ENCODE data around the gene HNRNPA1L2.
A peak's percentile ranks its signal among the peaks of the same experiment; 100 is the strongest.
"Not testable (repeated sequence)": the region's sequence is repeated elsewhere in the genome, so short reads cannot be mapped to it uniquely, and the experiment has no call there.

The HNRNPA1L2 gene

DNA sequence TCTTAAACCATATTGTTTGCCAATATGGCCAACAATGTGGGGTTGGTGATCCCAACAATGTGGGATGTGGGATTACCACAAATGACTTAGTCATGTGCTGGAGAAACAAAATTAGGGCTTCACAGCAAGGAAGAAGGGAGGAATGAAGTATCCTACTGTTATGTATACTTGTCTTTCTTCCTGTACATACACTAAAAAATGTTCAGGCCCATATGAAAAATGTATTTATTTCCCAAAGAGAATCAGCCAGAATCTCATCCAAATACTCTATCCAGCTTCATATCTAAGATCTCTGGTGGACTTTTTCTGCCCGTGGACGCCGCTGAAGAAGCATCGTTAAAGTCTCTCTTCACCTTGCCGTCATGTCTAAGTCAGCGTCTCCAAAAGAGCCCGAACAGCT is at the start of gene HNRNPA1L2:
Gene HNRNPA1L2 (plus strand): TSS at position 301 of the 400 bp plus-strand sequence. CDS start 62 bp downstream, at position 363.
- H3K4me1 Mint-ChIP-seq = peaks cover 8% of the 10 kb centered on the region
- H3K27ac Mint-ChIP-seq = no peak within 1 kb of the TSS
- H3K9me3 Mint-ChIP-seq = no peaks in the 10 kb centered on the region

DNA sequence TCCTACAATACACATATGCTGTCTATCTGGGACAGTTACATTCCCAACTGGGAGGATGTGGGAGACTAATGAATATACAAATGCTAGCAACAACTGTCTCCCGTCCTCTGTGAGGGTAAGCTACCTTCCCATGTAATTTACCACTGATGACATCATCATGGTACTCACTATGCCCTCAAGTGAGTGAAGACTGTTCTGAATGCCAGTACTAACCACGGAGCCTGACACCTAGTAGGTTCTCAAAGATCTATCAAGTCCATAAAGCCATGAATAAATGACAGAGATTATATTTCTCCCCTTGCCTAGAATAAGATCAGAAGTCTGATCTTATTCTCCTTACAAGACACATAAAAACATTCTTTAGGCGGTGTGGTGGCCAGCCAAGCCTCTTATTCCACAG is 49.1 kb upstream of the HNRNPA1L2 start:
- ATAC-seq, H3K4me3 Mint-ChIP-seq, H3K9me3 Mint-ChIP-seq: not testable (repeated sequence)

More for the DNA sequence above, at the start of gene HNRNPA1L2:
- Mint-ChIP-seq H3K4me3 (no peak within 1 kb of the TSS), H3K36me3 (peaks cover 43% of the 10 kb centered on the region), H3K27me3 (no peaks in the 10 kb centered on the region)
- ATAC-seq = no peak

DNA sequence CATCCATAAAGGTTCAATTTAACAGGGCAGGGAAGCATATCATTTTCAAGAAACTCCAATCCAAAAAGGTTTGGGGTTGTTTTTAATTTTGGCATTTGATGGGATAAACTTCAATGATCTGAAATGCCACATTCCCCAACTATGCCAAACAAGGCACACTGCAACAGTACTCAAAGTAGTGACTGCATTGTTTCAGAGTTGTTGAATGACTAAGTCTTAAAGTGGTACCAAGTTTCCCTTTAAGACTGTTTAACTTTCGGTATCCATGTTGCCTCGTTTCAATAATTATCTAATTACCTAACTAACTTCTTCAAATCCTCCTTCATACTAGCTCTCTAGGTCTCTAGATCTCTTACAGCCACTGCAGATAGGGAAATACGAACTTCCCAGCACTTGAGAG is 48.4 kb upstream of the HNRNPA1L2 start:
- not testable (repeated sequence) for ATAC-seq, H3K9me3 Mint-ChIP-seq, H3K27ac Mint-ChIP-seq, H3K4me1 Mint-ChIP-seq, H3K4me3 Mint-ChIP-seq, H3K36me3 Mint-ChIP-seq
- peaks cover 37% of the 10 kb centered on the region for H3K27me3 Mint-ChIP-seq

More for the DNA sequence above, 49.1 kb upstream of the HNRNPA1L2 start:
- H3K27me3 Mint-ChIP-seq = peaks cover 35% of the 10 kb centered on the region
- H3K36me3 Mint-ChIP-seq, H3K27ac Mint-ChIP-seq, H3K4me1 Mint-ChIP-seq: not testable (repeated sequence)

DNA sequence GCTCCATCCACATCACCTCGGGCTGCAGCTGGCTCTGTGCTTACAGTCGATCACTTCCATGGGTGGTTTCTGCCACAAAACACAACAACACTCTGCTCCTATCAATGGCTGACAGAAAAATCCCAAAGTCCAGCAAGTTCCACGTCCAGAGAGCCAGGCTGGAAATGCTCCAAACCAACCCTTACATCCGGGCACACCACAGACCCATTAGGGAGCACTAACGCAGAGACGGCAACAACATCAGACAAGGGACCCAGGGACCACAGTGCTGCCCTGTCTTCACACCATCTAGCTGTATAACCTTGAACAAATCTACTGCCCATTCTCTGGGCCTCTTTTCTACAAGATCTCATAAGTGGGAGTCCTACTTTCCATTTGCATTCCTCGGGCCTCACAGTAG is 47.9 kb upstream of the HNRNPA1L2 start:
- H3K4me3 Mint-ChIP-seq, H3K4me1 Mint-ChIP-seq, H3K27ac Mint-ChIP-seq, ATAC-seq, H3K36me3 Mint-ChIP-seq, H3K9me3 Mint-ChIP-seq: not testable (repeated sequence)
- peaks cover 42% of the 10 kb centered on the region for H3K27me3 Mint-ChIP-seq

DNA sequence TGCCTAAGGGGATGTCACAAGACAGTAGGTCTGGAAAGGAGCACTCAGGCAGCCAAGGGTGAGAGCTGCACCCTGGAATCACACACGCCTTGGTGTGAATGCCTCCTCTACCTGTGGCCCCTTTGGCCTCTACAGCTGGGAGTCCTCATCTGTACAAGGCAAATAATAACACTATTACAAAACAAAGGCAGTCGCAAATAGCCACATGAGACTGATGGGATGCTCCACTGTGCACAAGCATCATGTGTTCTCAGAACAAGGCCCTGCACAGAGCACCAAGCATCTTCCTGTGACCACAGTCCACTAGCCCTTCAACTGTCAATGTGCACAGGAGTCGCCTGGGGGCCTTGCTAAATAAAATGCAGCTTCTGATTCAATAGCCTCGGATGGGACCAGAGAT is 44.6 kb upstream of the HNRNPA1L2 start:
- peaks cover 7% of the 10 kb centered on the region for H3K4me1 Mint-ChIP-seq
- ATAC-seq = no peak

DNA sequence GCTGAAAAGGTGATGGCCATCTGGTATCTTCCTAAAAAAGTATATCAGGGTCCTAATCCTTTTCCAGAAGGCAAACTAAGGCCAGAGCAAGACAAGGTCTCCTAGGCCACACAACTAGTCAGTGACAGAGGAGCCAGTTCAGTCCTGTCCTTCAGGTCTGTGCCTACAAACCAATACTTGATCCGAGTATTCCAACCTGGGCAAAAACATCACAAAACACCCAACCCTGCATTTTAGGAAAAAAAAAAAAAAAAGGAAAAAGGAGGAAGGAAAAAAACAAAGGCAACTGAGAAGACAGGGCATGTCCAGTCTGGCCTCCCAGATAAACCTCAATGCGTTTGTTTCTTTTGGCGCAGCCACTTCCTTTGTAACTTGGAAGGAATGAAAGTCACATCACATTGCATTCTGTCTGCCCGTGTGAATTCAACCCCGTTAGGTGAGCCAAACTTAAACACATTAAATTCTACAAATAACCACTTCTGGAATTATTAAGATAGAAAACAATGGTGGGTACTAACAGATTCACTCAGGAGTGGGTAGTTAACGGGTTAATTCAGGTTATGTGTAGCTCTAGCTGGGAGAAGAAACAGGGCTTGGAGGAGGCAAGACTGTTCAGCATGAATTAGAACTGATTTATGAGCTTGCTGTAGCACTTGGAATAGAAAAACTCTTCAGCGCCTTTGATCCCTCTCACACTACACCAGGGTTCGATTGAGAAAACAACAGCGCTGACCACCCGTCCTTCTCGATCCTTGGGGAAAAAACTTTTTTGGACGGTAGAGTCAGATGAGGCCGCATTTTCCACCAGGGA is 43.0 kb upstream of the HNRNPA1L2 start:
- Mint-ChIP-seq H3K27me3 (peaks cover 29% of the 10 kb centered on the region), H3K4me1 (peaks cover 7% of the 10 kb centered on the region), H3K9me3 (no peaks in the 10 kb centered on the region), H3K36me3 (no peaks in the 10 kb centered on the region), H3K4me3 (peak overlapping the region; percentile 63), H3K27ac (no peak overlapping the region)
- ATAC-seq = no peak

More for the DNA sequence above, 44.6 kb upstream of the HNRNPA1L2 start:
- H3K9me3 Mint-ChIP-seq = no peaks in the 10 kb centered on the region
- H3K27ac Mint-ChIP-seq = no peak overlapping the region
- H3K36me3 Mint-ChIP-seq = no peaks in the 10 kb centered on the region
- peaks cover 30% of the 10 kb centered on the region for H3K27me3 Mint-ChIP-seq
- no peak overlapping the region for H3K4me3 Mint-ChIP-seq

DNA sequence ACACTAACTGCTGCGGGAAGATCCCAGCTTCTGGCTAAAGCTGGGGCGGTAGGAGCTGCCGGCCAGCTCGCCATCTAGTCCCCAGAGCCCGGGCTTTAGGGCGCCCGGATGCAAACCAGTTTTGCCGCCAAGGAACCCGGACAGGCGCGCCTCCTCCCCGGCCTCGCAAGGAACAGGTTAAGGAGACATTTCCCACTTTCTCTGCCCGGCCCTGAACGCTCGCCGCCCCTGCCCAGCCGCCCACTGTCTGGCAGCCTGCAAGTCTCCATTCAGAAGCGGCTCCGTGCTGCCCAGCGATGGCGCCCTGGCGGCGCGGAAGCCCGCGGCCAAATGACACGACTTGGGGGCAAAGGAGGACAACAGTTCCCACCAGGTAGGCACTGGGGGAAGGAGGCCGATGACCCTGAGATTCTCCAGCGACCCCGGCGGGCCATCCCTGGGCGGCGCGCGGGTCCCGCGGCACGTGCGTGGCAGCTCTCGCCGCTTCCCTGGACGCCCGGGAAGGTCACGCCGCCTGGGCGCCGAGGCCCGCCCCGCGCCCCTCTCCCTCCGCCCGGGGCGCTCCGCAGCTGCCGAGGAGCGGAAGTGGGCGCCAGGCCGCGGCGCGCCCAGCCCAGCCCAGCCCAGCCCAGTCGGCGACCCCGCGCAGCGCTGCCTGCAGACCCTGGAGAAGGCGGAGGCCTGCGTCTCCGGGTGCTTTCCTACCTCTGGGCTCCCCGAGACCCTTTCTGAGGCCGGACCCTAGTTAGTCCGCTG is 42.2 kb upstream of the HNRNPA1L2 start:
- Mint-ChIP-seq H3K36me3 (no peaks in the 10 kb centered on the region), H3K4me1 (peaks cover 7% of the 10 kb centered on the region), H3K9me3 (no peaks in the 10 kb centered on the region), H3K27me3 (peaks cover 22% of the 10 kb centered on the region), H3K27ac (no peak overlapping the region), H3K4me3 (peak overlapping the region; percentile 63)
- peak; percentile 53 for ATAC-seq

DNA sequence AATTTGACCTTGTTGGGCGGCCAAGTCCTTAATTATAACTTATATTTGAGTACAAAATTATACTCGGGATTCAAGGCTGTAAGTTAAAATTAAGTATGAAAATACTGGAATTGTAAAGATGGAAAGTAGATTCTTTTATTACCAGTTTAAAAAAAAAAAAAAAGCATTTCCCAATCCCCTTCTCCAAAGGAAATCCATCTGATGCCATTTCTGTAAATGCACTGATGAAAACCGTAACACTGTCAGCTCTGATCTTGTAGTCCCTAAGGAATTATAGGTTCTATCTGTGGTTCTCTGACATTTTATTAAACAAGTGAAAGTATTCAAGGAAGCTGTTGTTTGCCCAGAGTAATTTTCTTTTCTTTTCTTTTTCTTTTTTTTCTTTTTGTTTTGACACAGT is 41.6 kb upstream of the HNRNPA1L2 start:
- H3K9me3 Mint-ChIP-seq = no peaks in the 10 kb centered on the region
- H3K27me3 Mint-ChIP-seq = peaks cover 15% of the 10 kb centered on the region
- H3K36me3 Mint-ChIP-seq = no peaks in the 10 kb centered on the region
- H3K4me3 Mint-ChIP-seq = peak overlapping the region; percentile 23
- no peak for ATAC-seq
- H3K27ac Mint-ChIP-seq = no peak overlapping the region
- peaks cover 7% of the 10 kb centered on the region for H3K4me1 Mint-ChIP-seq

DNA sequence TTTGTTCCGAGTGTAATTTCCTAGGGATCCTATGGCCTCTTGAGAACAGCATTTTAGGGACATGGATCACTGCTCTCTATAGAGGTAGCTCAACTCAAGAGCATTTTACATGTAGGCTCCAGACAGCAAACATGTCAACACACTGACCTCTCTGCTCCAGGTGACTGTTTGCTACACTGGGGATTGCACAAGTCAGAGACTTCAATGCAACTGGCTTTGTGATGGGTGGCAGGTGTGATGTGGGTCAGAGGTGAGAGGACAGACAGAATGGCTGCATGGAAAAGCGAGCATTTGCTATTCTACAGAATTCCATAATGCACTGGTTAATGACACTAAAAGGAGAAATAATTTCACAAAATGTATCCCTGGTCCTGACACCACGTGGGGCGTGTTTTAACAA is 38.9 kb upstream of the HNRNPA1L2 start:
- H3K9me3 Mint-ChIP-seq, H3K36me3 Mint-ChIP-seq, ATAC-seq, H3K4me1 Mint-ChIP-seq, H3K4me3 Mint-ChIP-seq, H3K27ac Mint-ChIP-seq: not testable (repeated sequence)
- H3K27me3 Mint-ChIP-seq = peaks cover 21% of the 10 kb centered on the region

DNA sequence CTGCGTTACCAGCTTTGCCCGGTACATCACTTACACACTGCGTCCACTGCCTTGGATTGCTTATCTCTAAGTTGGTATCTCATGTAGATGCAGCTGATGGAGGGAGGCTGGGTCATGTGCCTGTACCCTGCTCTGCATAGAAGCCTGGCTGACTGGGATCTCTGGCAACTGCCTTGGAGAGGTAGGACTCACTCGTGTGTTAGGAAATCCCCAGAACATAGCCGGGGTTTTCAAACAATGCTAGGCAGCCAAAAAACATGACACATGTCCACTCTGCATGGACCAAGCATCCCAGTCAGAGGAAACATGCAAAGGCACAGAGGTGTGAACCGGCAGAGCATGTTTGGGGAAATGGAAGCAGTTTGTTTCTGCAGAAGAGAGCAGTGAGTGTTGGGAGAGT is 36.1 kb upstream of the HNRNPA1L2 start:
- H3K9me3 Mint-ChIP-seq, H3K27ac Mint-ChIP-seq, H3K4me3 Mint-ChIP-seq, H3K36me3 Mint-ChIP-seq, ATAC-seq, H3K4me1 Mint-ChIP-seq: not testable (repeated sequence)
- H3K27me3 Mint-ChIP-seq = peaks cover 14% of the 10 kb centered on the region

DNA sequence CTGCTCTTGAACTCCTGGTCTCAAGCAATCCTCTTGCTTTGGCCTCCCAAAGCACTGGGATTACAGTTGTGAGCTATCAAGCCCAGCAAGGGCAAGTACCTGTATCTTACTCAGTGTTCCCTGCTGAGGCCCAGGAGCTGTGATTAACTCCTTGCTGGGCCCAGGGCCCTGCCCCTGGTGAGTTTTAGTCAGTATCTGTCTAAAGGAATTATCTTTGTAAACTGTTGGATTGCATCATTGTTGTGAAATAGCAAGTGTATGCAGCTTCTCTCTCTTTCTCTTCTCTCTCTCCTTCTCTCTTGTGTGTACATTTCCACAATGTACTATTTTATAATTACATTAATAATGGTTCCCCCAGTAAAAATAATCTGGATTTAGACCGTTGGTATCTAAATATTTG is 35.4 kb upstream of the HNRNPA1L2 start:
- H3K4me3 Mint-ChIP-seq, H3K4me1 Mint-ChIP-seq, ATAC-seq, H3K27ac Mint-ChIP-seq, H3K36me3 Mint-ChIP-seq, H3K9me3 Mint-ChIP-seq: not testable (repeated sequence)
- H3K27me3 Mint-ChIP-seq = peaks cover 14% of the 10 kb centered on the region

DNA sequence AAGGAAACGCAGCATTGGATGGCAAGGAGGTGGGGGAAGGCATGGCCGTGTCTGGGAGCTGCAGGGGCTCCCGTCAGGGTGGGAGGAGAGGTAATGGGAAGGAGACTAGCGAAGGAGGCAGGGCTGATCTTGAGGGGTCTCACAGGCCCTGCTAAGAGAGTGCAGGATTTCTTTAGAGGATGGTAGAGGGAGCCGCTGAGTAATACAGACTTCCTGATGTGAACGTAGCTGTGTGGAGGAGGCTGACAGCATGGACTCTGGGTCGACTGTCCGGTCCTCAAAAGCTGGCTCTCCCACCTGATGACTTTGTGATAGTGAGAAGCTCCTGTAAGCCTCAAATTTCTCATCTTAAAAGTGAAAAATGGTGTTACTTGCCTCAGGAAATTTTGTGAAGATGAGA is 34.0 kb upstream of the HNRNPA1L2 start:
- not testable (repeated sequence) for H3K27ac Mint-ChIP-seq, H3K9me3 Mint-ChIP-seq

DNA sequence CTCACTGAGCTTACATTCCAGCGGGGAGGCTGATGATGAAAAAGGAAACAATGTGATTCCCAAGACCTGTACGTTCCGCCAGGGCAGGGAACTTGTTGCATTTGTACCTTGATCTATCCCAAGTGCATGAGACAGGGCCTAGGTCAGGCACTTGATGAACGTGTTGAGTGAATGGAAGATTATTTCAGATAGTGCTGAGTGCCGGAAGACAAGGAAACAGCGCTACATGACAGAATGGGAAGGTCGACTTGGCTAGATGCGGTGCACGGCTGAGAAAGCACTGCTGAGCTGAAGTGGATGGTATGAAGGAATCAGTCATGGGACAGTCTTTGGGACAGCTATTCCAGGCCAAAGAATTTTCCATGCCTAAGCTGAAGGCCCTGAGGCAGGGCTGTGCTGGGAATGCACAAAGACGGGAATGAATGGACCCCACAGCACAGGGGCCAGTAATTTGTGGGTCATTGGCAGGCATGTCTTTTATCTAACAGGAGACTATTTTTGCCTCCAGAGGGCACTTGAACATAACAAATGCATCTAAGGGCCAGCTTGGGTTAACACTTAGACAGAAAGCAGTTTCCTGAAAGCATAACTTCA is 33.1 kb upstream of the HNRNPA1L2 start:
- peak; percentile 59 for ATAC-seq
- not testable (repeated sequence) for H3K9me3 Mint-ChIP-seq, H3K36me3 Mint-ChIP-seq, H3K4me3 Mint-ChIP-seq, H3K27ac Mint-ChIP-seq, H3K4me1 Mint-ChIP-seq
- H3K27me3 Mint-ChIP-seq = peaks cover 14% of the 10 kb centered on the region

More for the DNA sequence above, 34.0 kb upstream of the HNRNPA1L2 start:
- H3K4me3 Mint-ChIP-seq, ATAC-seq, H3K36me3 Mint-ChIP-seq, H3K4me1 Mint-ChIP-seq: not testable (repeated sequence)
- peaks cover 14% of the 10 kb centered on the region for H3K27me3 Mint-ChIP-seq

DNA sequence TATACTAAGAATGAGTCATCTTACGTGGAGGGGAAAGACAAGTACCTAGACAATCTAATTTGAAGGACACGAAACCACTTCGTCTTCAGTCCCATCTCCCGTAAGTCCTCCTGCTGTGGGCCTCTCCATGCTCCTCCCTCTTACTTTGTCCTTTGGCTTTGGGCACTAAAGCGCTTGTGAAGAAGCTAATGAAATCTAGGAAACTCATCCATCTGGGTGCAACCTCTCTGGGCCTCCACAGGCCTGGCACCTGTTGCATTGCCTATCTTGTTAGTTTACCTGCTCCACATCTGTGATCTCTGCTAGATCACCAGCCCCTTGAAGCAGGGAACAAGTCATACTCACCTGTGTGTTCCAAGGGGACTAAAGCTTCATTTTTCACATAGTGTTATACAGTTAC is 32.1 kb upstream of the HNRNPA1L2 start:
- not testable (repeated sequence) for H3K36me3 Mint-ChIP-seq, ATAC-seq, H3K9me3 Mint-ChIP-seq, H3K27ac Mint-ChIP-seq, H3K4me3 Mint-ChIP-seq, H3K4me1 Mint-ChIP-seq
- H3K27me3 Mint-ChIP-seq = peaks cover 14% of the 10 kb centered on the region

DNA sequence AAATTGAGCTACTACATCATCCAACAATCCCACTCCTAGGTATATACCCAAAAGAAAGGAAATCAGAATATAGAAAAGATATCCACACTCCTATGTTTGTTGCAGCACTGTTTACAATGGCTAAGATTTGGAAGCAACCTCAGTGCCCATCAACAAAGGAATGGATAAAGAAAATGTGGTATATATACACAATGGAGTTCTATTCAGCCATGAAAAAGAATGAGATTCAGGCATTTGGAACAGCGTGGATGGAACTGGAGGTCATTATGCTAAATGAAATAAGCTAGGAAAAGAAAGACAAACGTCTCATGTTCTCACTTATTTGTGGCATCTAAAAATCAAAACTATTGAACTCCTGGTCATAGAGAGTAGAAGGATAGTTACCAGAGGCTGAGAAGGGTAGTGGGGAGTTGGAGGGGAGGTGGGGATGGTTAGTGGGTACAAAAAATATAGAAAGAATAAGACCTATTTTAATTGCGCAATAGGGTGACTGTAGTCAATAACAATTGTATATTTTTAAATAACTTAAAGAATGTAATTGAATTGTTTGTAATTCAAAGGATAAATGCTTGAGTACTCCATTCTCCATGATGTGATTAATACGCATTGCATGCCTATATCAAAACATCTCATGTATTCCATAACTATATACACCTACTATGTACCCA is 27.0 kb upstream of the HNRNPA1L2 start:
- no peak for ATAC-seq
- no peaks in the 10 kb centered on the region for H3K27me3 Mint-ChIP-seq
- no peaks in the 10 kb centered on the region for H3K36me3 Mint-ChIP-seq
- no peaks in the 10 kb centered on the region for H3K9me3 Mint-ChIP-seq
- no peak overlapping the region for H3K27ac Mint-ChIP-seq
- H3K4me1 Mint-ChIP-seq = peaks cover 30% of the 10 kb centered on the region
- no peak overlapping the region for H3K4me3 Mint-ChIP-seq

Measured in stimulated activated memory B cell treated with anti-CD40 and anti-IgM and Interleukin-4, amounts not matched to agents 10 μg/mL and 1 μg/mL and 100 μg/mL, for 72 hours (primary cell).